Right lobe of liver (tissue), 6 donors: Measurements from ENCODE around the gene APBB2. TPM values are rescaled to one million over a fixed set of nuclear protein-coding genes. Genes with fewer than 3 reads are reported as not detected.

ENCODE experiments used
- ATAC-seq, 4 donors: fragments of 200-7000 bp; cut with Tn5 transposase; one replicate each; pipeline ENCODE4 v1.9.1; 2020; ENCODE audit warnings: mild to moderate bottlenecking in 4 of 4, moderate library complexity in 4 of 4
- DNase-seq, 3 donors: peaks; one replicate each; pipeline ENCODE4 v3.0.0-alpha.2; 2020
- H3K27ac ChIP-seq, 3 donors: fragments of 200-600 bp; one replicate each; pipeline ENCODE4 v1.8.0; 2022
- H3K27me3 ChIP-seq, 2 donors: fragments of 200-600 bp; one replicate each; pipeline ENCODE4 v1.8.0; 2022
- H3K36me3 ChIP-seq, 4 donors: fragments of 200-600 bp; sonication (generic) in 1 of 4; one replicate each; pipeline versions ENCODE4 v1.5.1 to v1.8.0; 2017 to 2022; ENCODE audit warnings: control low read depth in 1 of 4
- H3K4me1 ChIP-seq, 4 donors: fragments of 200-600 bp; sonication (generic) in 1 of 4; one replicate each; pipeline versions ENCODE4 v1.5.1 to v1.8.0; 2017 to 2022; ENCODE audit warnings: control low read depth in 1 of 4
- H3K4me3 ChIP-seq, 3 donors: fragments of 200-600 bp; one replicate each; pipeline ENCODE4 v1.8.0; 2022
- H3K9me3 ChIP-seq, 4 donors: fragments of 200-600 bp; sonication (generic) in 1 of 4; one replicate each; pipeline versions ENCODE4 v1.5.1 to v1.8.0; 2017 to 2022; ENCODE audit warnings: control low read depth in 1 of 4
- POLR2A ChIP-seq: fragments of 450-650 bp; IDR thresholded peaks from one replicate; pipeline ENCODE4 v1.6.1; 2017; ENCODE audit warnings: antibody characterized with exemption, mild to moderate bottlenecking
- WGBS: methylation state at CpG from one replicate; pipeline ENCODE4 v1.1.6; 2018; ENCODE audit warnings: low coverage, low lambda C conversion rate; ENCODE audit not compliant: insufficient coverage; ENCODE audit errors: missing lambda C conversion rate; 5-methylcytosine and 5-hydroxymethylcytosine counted together
- intact Hi-C, 2 donors: fragments of 100-400 bp; cut with DNase I; formaldehyde crosslinking; loops; one replicate each; pipeline versions ENCODE4 v1.11.2 to v1.14.1; 2022
- total RNA-seq, 6 experiments: library from RNA; depleted of rRNA in 2 of 6; stranded (reverse); fragments of >200 nt in 2 of 6; fragmentation: NEBNext Ultra II Directional in 3 of 6; extraction: Animal tissue kit (Norgen Biotek cat#: 25700) in 3 of 6; gene quantifications; one replicate each; pipeline versions ENCODE4 v1.1.0 to v1.2.4, GENCODE V29; 2016 to 2023
- TF ChIP-seq, protein P1 (sequence below), 4 donors: fragments of 200-600 bp in 3 of 4; fragments of 450-650 bp in 1 of 4; IDR thresholded peaks; one replicate each; pipeline versions ENCODE4 v1.5.1 to v1.8.0; 2016 to 2022; ENCODE audit warnings: antibody characterized with exemption in 4 of 4, mild to moderate bottlenecking in 2 of 4
- donor health status: DM: no; HTN: yes; CAD: no.
- donor health status: DM: no; HTN: no; CAD: no.
- donor health status: DM: no; HTN: no; CAD: no.
- donor health status: DM: no; HTN: yes; CAD: no.
- donor health status: DM: no; HTN: yes; CAD: no.

APBB2 gene
- total RNA-seq, 6 experiments from 2014 or later = 14.1 to 27.9 (median 25.1) TPM

DNA sequence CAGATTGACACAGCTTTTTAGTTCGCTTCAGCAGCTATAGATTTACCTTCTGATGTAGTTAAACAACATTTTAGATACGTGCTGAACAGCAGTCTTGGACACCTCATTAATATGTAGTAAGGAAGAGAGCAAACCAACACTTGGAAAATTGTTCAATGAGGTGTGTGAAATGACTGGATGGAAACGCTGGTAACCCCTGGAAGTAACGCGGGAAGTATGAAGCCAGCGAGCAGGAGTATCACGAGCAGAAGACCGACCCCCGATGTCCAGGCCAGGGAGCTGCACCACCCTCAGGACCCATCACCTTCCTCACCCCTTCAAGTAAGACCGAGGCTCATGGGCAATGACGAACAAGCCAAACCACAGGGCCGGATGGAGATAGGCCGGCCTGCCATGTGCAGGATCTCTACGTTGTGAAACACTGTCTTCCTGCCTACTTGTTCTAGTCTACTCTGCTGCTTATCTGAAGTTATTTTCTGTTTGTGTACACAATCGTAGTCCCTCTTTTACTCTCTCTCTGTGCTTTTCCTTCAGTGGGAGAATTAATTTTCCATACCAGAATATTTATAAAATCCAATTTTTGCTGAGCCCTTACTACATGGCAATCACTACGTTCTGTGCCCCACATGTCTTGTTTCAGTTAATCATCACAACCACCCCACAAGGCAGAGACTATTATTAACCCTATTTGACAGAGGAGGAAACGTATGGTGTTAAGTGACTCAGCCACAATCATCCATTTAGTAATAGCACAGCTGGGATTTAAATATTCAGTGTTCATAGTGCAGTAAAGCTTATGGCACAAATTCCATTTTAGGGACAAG lies 221.7 kb downstream of the APBB2 start:
- DNase-seq (no peak), ATAC-seq (peak; percentile 55 to 70 (median 63))
- Histone ChIP-seq H3K4me3 (no peak overlapping the region), H3K9me3 (no peaks in the 10 kb centered on the region), H3K36me3 (no peaks in the 10 kb centered on the region), H3K4me1 (peaks cover 0 to 11% (median 0%) of the 10 kb centered on the region in 4 donors), H3K27me3 (no peaks in the 10 kb centered on the region), H3K27ac (no peak overlapping the region)
- intact Hi-C loops = no loop called here
- no peak for TF ChIP-seq POLR2A
- TF ChIP-seq, protein P1, sequence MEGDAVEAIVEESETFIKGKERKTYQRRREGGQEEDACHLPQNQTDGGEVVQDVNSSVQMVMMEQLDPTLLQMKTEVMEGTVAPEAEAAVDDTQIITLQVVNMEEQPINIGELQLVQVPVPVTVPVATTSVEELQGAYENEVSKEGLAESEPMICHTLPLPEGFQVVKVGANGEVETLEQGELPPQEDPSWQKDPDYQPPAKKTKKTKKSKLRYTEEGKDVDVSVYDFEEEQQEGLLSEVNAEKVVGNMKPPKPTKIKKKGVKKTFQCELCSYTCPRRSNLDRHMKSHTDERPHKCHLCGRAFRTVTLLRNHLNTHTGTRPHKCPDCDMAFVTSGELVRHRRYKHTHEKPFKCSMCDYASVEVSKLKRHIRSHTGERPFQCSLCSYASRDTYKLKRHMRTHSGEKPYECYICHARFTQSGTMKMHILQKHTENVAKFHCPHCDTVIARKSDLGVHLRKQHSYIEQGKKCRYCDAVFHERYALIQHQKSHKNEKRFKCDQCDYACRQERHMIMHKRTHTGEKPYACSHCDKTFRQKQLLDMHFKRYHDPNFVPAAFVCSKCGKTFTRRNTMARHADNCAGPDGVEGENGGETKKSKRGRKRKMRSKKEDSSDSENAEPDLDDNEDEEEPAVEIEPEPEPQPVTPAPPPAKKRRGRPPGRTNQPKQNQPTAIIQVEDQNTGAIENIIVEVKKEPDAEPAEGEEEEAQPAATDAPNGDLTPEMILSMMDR (IDR thresholded peaks at IDR 0.05) = no peak
- 63% methylated on average over 8 of the region's 17 CpGs for whole genome bisulfite sequencing

DNA sequence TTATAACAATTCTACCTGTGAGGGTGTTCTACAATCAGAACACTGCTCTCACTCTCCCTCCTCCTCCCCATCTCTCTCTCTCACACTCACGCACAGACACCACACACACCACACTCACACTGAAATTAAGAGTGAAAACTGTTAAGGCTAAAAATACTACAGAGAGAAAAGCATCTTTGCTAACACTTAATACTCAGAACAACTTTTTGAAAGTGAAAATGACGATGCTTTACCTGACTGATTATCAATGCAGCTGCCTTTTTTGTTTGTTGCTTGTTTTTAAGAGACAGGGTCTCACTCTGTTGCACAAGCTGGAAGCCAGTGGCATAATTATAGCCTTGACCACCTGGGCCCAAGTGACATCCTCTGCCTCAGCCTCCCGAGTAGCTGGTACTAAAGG lies 222.4 kb downstream of the APBB2 start:
- H3K27ac ChIP-seq = no peak overlapping the region
- H3K4me3 ChIP-seq = no peak overlapping the region
- TF ChIP-seq POLR2A = no peak
- TF ChIP-seq, protein P1 (IDR thresholded peaks at IDR 0.05) = no peak
- H3K27me3 ChIP-seq = no peaks in the 10 kb centered on the region
- H3K4me1 ChIP-seq = peaks cover 0 to 19% (median 0%) of the 10 kb centered on the region in 4 donors
- 94% methylated on average over 3 of the region's 3 CpGs for WGBS
- no peak for DNase-seq
- H3K9me3 ChIP-seq = no peaks in the 10 kb centered on the region
- H3K36me3 ChIP-seq = no peaks in the 10 kb centered on the region
- ATAC-seq = no peak
- intact Hi-C loops = no loop called here

DNA sequence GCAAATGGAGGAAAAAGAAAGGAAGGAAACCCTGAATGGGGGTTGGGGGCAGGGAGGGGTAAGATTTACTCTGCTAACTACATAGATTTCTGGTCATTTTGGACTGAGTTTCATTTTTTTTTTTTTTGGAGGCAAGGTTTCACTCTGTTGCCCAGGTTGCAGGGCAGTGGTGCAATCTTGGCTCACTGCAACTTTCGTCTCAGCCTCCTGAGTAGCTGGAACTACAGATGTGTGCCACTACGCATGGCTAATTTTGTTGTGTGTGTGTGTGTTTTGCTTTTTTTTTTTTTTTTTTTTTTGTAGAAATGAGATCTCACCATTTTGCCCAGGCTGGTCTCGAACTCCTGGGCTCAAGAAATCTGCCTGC lies 223.5 kb downstream of the APBB2 start:
- DNase-seq = peak in 1 of 3 donors; percentile 49
- TF ChIP-seq POLR2A = no peak
- TF ChIP-seq, protein P1 (IDR thresholded peaks at IDR 0.05) = no peak
- WGBS = 62% methylated on average over 3 of the region's 3 CpGs
- Histone ChIP-seq H3K27ac (no peak overlapping the region), H3K4me3 (no peak overlapping the region), H3K4me1 (peaks cover 0 to 27% (median 4%) of the 10 kb centered on the region in 4 donors), H3K27me3 (no peaks in the 10 kb centered on the region), H3K36me3 (no peaks in the 10 kb centered on the region), H3K9me3 (no peaks in the 10 kb centered on the region)
- intact Hi-C loops = no loop called here
- peak in 3 of 4 donors; percentile 31 to 81 (median 57) for ATAC-seq

DNA sequence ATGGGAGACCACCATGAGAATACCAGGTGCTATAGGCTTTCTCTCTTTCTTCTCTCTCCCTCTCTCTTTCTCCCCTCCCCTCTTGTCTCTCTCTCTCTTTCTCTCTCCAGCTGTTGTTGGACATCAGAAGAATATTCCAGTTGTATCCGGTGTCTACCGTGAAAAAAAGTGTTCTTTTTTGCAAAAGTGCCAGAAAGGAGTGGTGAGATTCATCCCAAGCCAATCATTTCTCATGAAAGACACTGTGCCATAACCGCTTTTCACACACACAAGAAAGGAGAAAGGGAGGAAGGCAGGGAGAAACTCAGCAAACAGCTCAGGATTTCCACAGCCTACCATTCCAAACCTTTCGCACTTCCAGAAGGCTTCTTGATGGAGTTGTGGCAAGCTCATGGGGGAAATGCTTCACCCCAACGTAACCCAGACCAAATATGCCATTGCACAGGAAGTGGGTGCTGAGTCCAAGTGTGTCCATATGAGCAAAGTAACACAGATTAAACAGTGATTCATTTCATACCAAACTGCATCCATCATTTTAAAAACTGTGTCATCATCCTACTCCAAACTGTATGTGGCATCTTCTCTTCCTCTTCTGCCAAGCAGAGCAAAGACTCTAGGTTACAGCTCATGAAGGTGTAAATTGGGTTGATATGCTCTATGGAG lies 224.0 kb downstream of the APBB2 start:
- no peak for DNase-seq
- 70% methylated on average over 5 of the region's 5 CpGs for WGBS
- ATAC-seq = peak in 3 of 4 donors; percentile 8 to 70 (median 23)
- no peak overlapping the region for H3K4me3 ChIP-seq
- intact Hi-C loops = no loop called here
- H3K36me3 ChIP-seq = no peaks in the 10 kb centered on the region
- peaks cover 0 to 28% (median 4%) of the 10 kb centered on the region in 4 donors for H3K4me1 ChIP-seq
- H3K27me3 ChIP-seq = no peaks in the 10 kb centered on the region
- no peaks in the 10 kb centered on the region for H3K9me3 ChIP-seq
- no peak for TF ChIP-seq POLR2A
- H3K27ac ChIP-seq = no peak overlapping the region

DNA sequence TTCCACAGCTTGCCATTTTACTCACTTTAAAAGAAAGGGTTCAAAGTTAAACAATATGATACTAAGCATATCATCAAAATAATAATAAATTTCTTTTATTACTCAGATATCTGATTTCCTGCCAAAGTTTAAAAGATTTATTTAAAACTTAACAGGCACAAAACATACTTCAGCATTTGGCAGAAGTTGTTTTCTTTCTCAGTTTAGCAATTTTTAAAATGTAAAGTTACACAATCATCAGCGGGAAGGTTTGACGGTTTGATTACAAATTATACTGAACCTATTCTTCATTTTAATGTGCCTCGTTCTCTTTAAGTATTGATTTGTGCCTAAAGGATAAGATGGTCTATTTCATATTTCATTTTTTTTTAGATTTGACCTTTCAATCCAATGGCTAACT lies 227.2 kb downstream of the APBB2 start:
- no peaks in the 10 kb centered on the region for H3K9me3 ChIP-seq
- ATAC-seq (no peak), DNase-seq (no peak)
- intact Hi-C loops = no loop called here
- H3K36me3 ChIP-seq = no peaks in the 10 kb centered on the region
- peaks cover 0 to 42% (median 11%) of the 10 kb centered on the region in 4 donors for H3K4me1 ChIP-seq
- H3K27me3 ChIP-seq = no peaks in the 10 kb centered on the region
- no peak overlapping the region for H3K27ac ChIP-seq
- H3K4me3 ChIP-seq = no peak overlapping the region
- 42% methylated on average over 3 of the region's 3 CpGs for WGBS
- TF ChIP-seq POLR2A = no peak
- TF ChIP-seq, protein P1 (IDR thresholded peaks at IDR 0.05) = no peak
